A549 (cell line): ENCODE measurements around the gene CCDC85B. TPM values are rescaled to one million over a fixed set of nuclear protein-coding genes. Genes with fewer than 3 reads are reported as not detected.

Experiments used
- ATAC-seq, 2 experiments: fragments of 200-7000 bp in 1 of 2; fragments of >200 bp in 1 of 2; cut with Nextera tagmentation in 1 of 2; cut with Tn5 transposase in 1 of 2; 3 replicates each; pipeline versions ENCODE4 v1.8.0 to v1.9.1; 2018 to 2020; ENCODE audit warnings: mild to moderate bottlenecking in 1 of 2, moderate library complexity in 1 of 2
- CTCF ChIA-PET: fragments of 300-600 bp; sonication (Branson Sonifier 250); formaldehyde crosslinking; extraction: SDS; loops from one replicate; lab custom pipeline; 2021; ENCODE audit warnings: antibody characterized with exemption, inconsistent platforms; lab: Yijun Ruan, JAX
- POLR2A ChIA-PET: fragments of 350-600 bp; formaldehyde crosslinking; extraction: SDS; loops from one replicate; lab custom pipeline; 2021; ENCODE audit warnings: antibody characterized with exemption, inconsistent platforms; lab: Yijun Ruan, JAX
- DNase-seq, 2 experiments: peaks; one replicate each; pipeline versions ENCODE4 v3.0.0 to v3.0.0-alpha.2; 2011 to 2016; ENCODE audit warnings: low read depth in 1 of 2, low spot score in 1 of 2
- FAIRE-seq: peaks from 2 replicates; lab custom pipeline; 2011; peaks lifted over from hg19 to GRCh38; lab: Jason Lieb, UNC
- H3K27ac ChIP-seq, 2 experiments: fragments of >200 bp; sonication (Bioruptor Twin); formaldehyde crosslinking; 3 replicates each; pipeline ENCODE4 v1.5.1; 2016 to 2017
- H3K4me1 ChIP-seq: fragments of >200 bp; sonication (Bioruptor Twin); formaldehyde crosslinking; 3 replicates; pipeline ENCODE4 v1.6.1; 2016
- H3K4me2 ChIP-seq: fragments of >200 bp; sonication (Bioruptor Twin); formaldehyde crosslinking; 3 replicates; pipeline ENCODE4 v1.6.1; 2016
- H3K4me3 ChIP-seq: fragments of >200 bp; sonication (Bioruptor Twin); formaldehyde crosslinking; 3 replicates; pipeline ENCODE4 v1.5.1; 2016
- H3K9me3 ChIP-seq: fragments of >200 bp; sonication (Bioruptor Twin); formaldehyde crosslinking; 3 replicates; pipeline ENCODE4 v1.6.1; 2016
- BHLHE40 ChIP-seq: IDR thresholded peaks from 2 replicates; pipeline ENCODE4 v1.6.1; 2012; ENCODE audit warnings: low read depth, low read length, inconsistent platforms
- CBX2 ChIP-seq: fragments of 200-600 bp; sonication (generic); IDR thresholded peaks from 2 replicates; pipeline ENCODE4 v1.6.1; 2016; ENCODE audit warnings: low read depth, mild to moderate bottlenecking, borderline replicate concordance
- CBX8 ChIP-seq: fragments of 200-600 bp; sonication (generic); IDR thresholded peaks from 2 replicates; pipeline ENCODE4 v1.6.1; 2016
- CHD4 ChIP-seq: fragments of 200-600 bp; sonication (generic); IDR thresholded peaks from 2 replicates; pipeline ENCODE4 v1.6.1; 2016; ENCODE audit warnings: antibody characterized with exemption, mild to moderate bottlenecking, borderline replicate concordance
- CTCF ChIP-seq: fragments of >200 bp; sonication (Bioruptor Twin); formaldehyde crosslinking; IDR thresholded peaks from 3 replicates; pipeline ENCODE4 v1.5.1; 2016
- EHMT2 ChIP-seq: fragments of 200-600 bp; sonication (generic); IDR thresholded peaks from 2 replicates; pipeline ENCODE4 v1.6.1; 2016; ENCODE audit warnings: antibody characterized with exemption, low read depth, mild to moderate bottlenecking, moderate library complexity
- EP300 ChIP-seq, 2 experiments: fragments of >200 bp; sonication (Bioruptor Twin); formaldehyde crosslinking; IDR thresholded peaks; 2 replicates in 1 of 2; 3 replicates in 1 of 2; pipeline ENCODE4 v1.6.1; 2016 to 2017
- ESRRA ChIP-seq: fragments of 150-350 bp; IDR thresholded peaks from 2 replicates; pipeline ENCODE4 v1.6.1; 2014; ENCODE audit warnings: mild to moderate bottlenecking, low read length, borderline replicate concordance
- FOSL2 ChIP-seq, 2 experiments: fragments of 450-650 bp in 1 of 2; fragments of >200 bp in 1 of 2; sonication (Bioruptor Twin) in 1 of 2; formaldehyde crosslinking; IDR thresholded peaks; 2 replicates each; pipeline versions ENCODE4 v1.5.0 to v1.6.1; 2016 to 2020; ENCODE audit warnings: mild to moderate bottlenecking in 1 of 2, moderate library complexity in 1 of 2
- FOXS1 ChIP-seq: fragments of 250-450 bp; sonication (Bioruptor Pico); IDR thresholded peaks from 2 replicates; pipeline ENCODE4 v1.5.0; 2020; ENCODE audit warnings: mild to moderate bottlenecking, moderate library complexity
- GATA3 ChIP-seq: IDR thresholded peaks from 2 replicates; pipeline ENCODE4 v1.6.1; 2012; ENCODE audit warnings: borderline replicate concordance
- HDAC2 ChIP-seq: fragments of 200-600 bp; sonication (generic); IDR thresholded peaks from 2 replicates; pipeline ENCODE4 v1.6.1; 2016
- HEYL ChIP-seq: fragments of 250-450 bp; sonication (Bioruptor Pico); IDR thresholded peaks from 2 replicates; pipeline ENCODE4 v1.8.0; 2021; ENCODE audit warnings: mild to moderate bottlenecking, moderate library complexity
- HOXA7 ChIP-seq: fragments of 250-450 bp; sonication (Bioruptor Pico); IDR thresholded peaks from 2 replicates; pipeline ENCODE4 v1.5.0; 2020; ENCODE audit warnings: mild to moderate bottlenecking, moderate library complexity
- JUNB ChIP-seq: fragments of >200 bp; sonication (Bioruptor Twin); formaldehyde crosslinking; IDR thresholded peaks from 2 replicates; pipeline ENCODE4 v1.6.1; 2016
- MAX ChIP-seq: IDR thresholded peaks from 2 replicates; pipeline ENCODE4 v1.6.1; 2012
- MYC ChIP-seq: IDR thresholded peaks from 2 replicates; pipeline ENCODE4 v1.6.1; 2012; ENCODE audit warnings: mild to moderate bottlenecking, inconsistent platforms, low read length, improper control_type of control experiment, borderline replicate concordance
- PHF8 ChIP-seq: fragments of 200-600 bp; sonication (generic); IDR thresholded peaks from 2 replicates; pipeline ENCODE4 v1.6.1; 2016; ENCODE audit warnings: low read depth, mild to moderate bottlenecking, antibody characterized with exemption, moderate library complexity, borderline replicate concordance
- POLR2A ChIP-seq: IDR thresholded peaks from 2 replicates; pipeline ENCODE4 v1.6.1; 2012; ENCODE audit warnings: mild to moderate bottlenecking, low read length
- RARB ChIP-seq: fragments of 250-450 bp; sonication (Bioruptor Pico); IDR thresholded peaks from 2 replicates; pipeline ENCODE4 v1.8.0; 2021; ENCODE audit warnings: mild to moderate bottlenecking, moderate library complexity
- REST ChIP-seq: fragments of 200-600 bp; sonication (generic); IDR thresholded peaks from 2 replicates; pipeline ENCODE4 v1.6.1; 2016; ENCODE audit warnings: antibody characterized with exemption, mild to moderate bottlenecking, moderate library complexity
- RFX5 ChIP-seq: fragments of 450-650 bp; IDR thresholded peaks from 2 replicates; pipeline ENCODE4 v1.7.1; 2014; ENCODE audit warnings: antibody characterized with exemption, mild to moderate bottlenecking, moderate library complexity
- USF2 ChIP-seq: fragments of 450-650 bp; IDR thresholded peaks from 2 replicates; pipeline ENCODE4 v1.6.1; 2014; ENCODE audit warnings: antibody characterized with exemption
- ZFP36 ChIP-seq: fragments of 450-650 bp; IDR thresholded peaks from 2 replicates; pipeline ENCODE4 v1.6.1; 2014; ENCODE audit warnings: borderline replicate concordance; ENCODE audit not compliant: partially characterized antibody
- ZNF302 ChIP-seq: fragments of 250-450 bp; sonication (Bioruptor Pico); IDR thresholded peaks from 2 replicates; pipeline ENCODE4 v1.9.0; 2021; ENCODE audit warnings: inconsistent platforms, mild to moderate bottlenecking, moderate library complexity
- WGBS: methylation state at CpG from one replicate; pipeline ENCODE4 v1.1.6; 2017; ENCODE audit errors: missing lambda C conversion rate; 5-methylcytosine and 5-hydroxymethylcytosine counted together
- polyA plus RNA-seq, 4 experiments: library from polyadenylated mRNA; depleted of rRNA in 3 of 4; stranded (reverse); fragments of >200 nt; fragmentation: RNase III in 1 of 4; extraction: RNeasy Plus Mini Kit Qiagen cat#74134 plus additional on column Dnase treatment in 1 of 4; gene quantifications; 2 replicates in 3 of 4; 3 replicates in 1 of 4; pipeline ENCODE4 v1.2.3, GENCODE V29; 2011 to 2017
- TF ChIP-seq, protein P1 (sequence below): fragments of >200 bp; sonication (Bioruptor Twin); formaldehyde crosslinking; IDR thresholded peaks from 2 replicates; pipeline ENCODE4 v1.6.1; 2016
- TF ChIP-seq, protein P2 (sequence below): fragments of 250-450 bp; sonication (Bioruptor Pico); IDR thresholded peaks from 2 replicates; pipeline ENCODE4 v1.5.0; 2021; ENCODE audit warnings: mild to moderate bottlenecking, moderate library complexity, borderline replicate concordance
- TF ChIP-seq, protein P3 (sequence below): fragments of 150-350 bp; IDR thresholded peaks from 2 replicates; pipeline ENCODE4 v1.6.1; 2014; ENCODE audit warnings: low read depth, mild to moderate bottlenecking, low read length

CCDC85B gene
- polyA plus RNA-seq, 2 of the 4 experiments (the other 2 are of a cell fraction): 7.3 to 27.5 TPM

- ChIA-PET CTCF (interaction anchor here (0.9 to 1.4 kb wide), 2 partner anchors 28 to 39 kb away, joined by 3 to 4 read pairs; no protein-coding TSS in a partner anchor), POLR2A (interaction anchor here (1.0 to 3.4 kb wide), 2 partner anchors 137 to 146 kb away, joined by 8 to 17 read pairs; partner anchors contain the start of gene RNASEH2C)
- 2% methylated on average over 25 of the region's 57 CpGs for WGBS
- peak; percentile 27 to 33 for ATAC-seq
- peak in 1 of 2 experiments; percentile 81 for DNase-seq
- Histone ChIP-seq H3K4me2 (peak overlapping the region; percentile 88), H3K4me3 (peak overlapping the region; percentile 70), H3K27ac (peak overlapping the region; percentile 95 to 97), H3K4me1 (peaks cover 28% of the 10 kb centered on the region), H3K9me3 (no peaks in the 10 kb centered on the region)
- no peak for FAIRE-seq
- TF ChIP-seq CBX8 (no peak), JUNB (no peak), FOXS1 (no peak), ZNF302 (CRISPR knock-in tag) (no peak), PHF8 (peak; percentile 27; the same call in 1 of the 2 replicates), HEYL (no peak), HDAC2 (no peak), REST (0 out of 2 replicates have a peak, but pooled peaks have one; percentile 11), ESRRA (no peak), CHD4 (no peak), CTCF (no peak), RARB (CRISPR knock-in tag) (no peak), CBX2 (no peak), FOSL2 (IDR thresholded peaks at IDR 0.05) (no peak), FOSL2 (CRISPR knock-in tag; IDR thresholded peaks at IDR 0.05) (no peak), RFX5 (no peak), POLR2A (peak; percentile 45), ZFP36 (no peak), USF2 (peak; percentile 89), GATA3 (0 out of 2 replicates have a peak, but pooled peaks have one; percentile 4), MYC (no peak), MAX (peak; percentile 57; the same call in 1 of the 2 replicates), BHLHE40 (no peak), EHMT2 (no peak), HOXA7 (CRISPR knock-in tag) (0 out of 2 replicates have a peak, but pooled peaks have one; percentile 20), EP300 (IDR thresholded peaks at IDR 0.05) (no peak)
- TF ChIP-seq, protein P1, sequence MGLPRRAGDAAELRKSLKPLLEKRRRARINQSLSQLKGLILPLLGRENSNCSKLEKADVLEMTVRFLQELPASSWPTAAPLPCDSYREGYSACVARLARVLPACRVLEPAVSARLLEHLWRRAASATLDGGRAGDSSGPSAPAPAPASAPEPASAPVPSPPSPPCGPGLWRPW: no peak
- TF ChIP-seq, protein P2, sequence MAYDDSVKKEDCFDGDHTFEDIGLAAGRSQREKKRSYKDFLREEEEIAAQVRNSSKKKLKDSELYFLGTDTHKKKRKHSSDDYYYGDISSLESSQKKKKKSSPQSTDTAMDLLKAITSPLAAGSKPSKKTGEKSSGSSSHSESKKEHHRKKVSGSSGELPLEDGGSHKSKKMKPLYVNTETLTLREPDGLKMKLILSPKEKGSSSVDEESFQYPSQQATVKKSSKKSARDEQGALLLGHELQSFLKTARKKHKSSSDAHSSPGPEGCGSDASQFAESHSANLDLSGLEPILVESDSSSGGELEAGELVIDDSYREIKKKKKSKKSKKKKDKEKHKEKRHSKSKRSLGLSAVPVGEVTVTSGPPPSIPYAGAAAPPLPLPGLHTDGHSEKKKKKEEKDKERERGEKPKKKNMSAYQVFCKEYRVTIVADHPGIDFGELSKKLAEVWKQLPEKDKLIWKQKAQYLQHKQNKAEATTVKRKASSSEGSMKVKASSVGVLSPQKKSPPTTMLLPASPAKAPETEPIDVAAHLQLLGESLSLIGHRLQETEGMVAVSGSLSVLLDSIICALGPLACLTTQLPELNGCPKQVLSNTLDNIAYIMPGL (CRISPR knock-in tag): no peak; the same call in 1 of the 2 replicates
- TF ChIP-seq, protein P3, sequence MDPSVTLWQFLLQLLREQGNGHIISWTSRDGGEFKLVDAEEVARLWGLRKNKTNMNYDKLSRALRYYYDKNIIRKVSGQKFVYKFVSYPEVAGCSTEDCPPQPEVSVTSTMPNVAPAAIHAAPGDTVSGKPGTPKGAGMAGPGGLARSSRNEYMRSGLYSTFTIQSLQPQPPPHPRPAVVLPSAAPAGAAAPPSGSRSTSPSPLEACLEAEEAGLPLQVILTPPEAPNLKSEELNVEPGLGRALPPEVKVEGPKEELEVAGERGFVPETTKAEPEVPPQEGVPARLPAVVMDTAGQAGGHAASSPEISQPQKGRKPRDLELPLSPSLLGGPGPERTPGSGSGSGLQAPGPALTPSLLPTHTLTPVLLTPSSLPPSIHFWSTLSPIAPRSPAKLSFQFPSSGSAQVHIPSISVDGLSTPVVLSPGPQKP: no peak
Observed at GRCh38 chr11:65856689-65857499, 33.6 kb upstream of the CCDC85B start.
